Activated T-cell treated with anti-CD3 and anti-CD28 coated beads, Interleukin-2, amount 50 U/mL, for 24 hours (primary cell): Measurements from ENCODE around the gene PAX5.

Experiments used
- DNase-seq: peaks from one replicate; pipeline ENCODE4 v3.0.0-alpha.2; 2020
- H3K27ac Mint-ChIP-seq: 2 replicates; pipeline ENCODE4 v1.8.0; 2020; ENCODE audit warnings: mild to moderate bottlenecking, mixed read lengths
- H3K27me3 Mint-ChIP-seq: 2 replicates; pipeline ENCODE4 v1.8.0; 2020; ENCODE audit warnings: mixed read lengths
- H3K36me3 Mint-ChIP-seq: 2 replicates; pipeline ENCODE4 v1.8.0; 2020; ENCODE audit warnings: low read depth, mixed read lengths
- H3K4me1 Mint-ChIP-seq: 2 replicates; pipeline ENCODE4 v1.8.0; 2020; ENCODE audit warnings: low read depth, mixed read lengths
- H3K4me3 Mint-ChIP-seq: 2 replicates; pipeline ENCODE4 v1.8.0; 2020; ENCODE audit warnings: mild to moderate bottlenecking, moderate library complexity, mixed read lengths
- H3K9me3 Mint-ChIP-seq: 2 replicates; pipeline ENCODE4 v1.8.0; 2020; ENCODE audit warnings: mixed read lengths

PAX5 gene

GRCh38 chr9:37031902-37032301 lies 2.2 kb downstream of the PAX5 start:
- DNase-seq: no peak
- Mint-ChIP-seq H3K36me3 (no peaks in the 10 kb centered on the region), H3K4me3 (no peak overlapping the region), H3K27ac (no peak overlapping the region), H3K27me3 (peaks cover 96% of the 10 kb centered on the region), H3K4me1 (peaks cover 55% of the 10 kb centered on the region), H3K9me3 (no peaks in the 10 kb centered on the region)

GRCh38 chr9:37031081-37031480 lies 3.0 kb downstream of the PAX5 start:
- Mint-ChIP-seq H3K27ac (no peak overlapping the region), H3K36me3 (no peaks in the 10 kb centered on the region), H3K4me3 (no peak overlapping the region), H3K27me3 (peaks cover 96% of the 10 kb centered on the region), H3K9me3 (no peaks in the 10 kb centered on the region), H3K4me1 (peaks cover 52% of the 10 kb centered on the region)
- no peak for DNase-seq

GRCh38 chr9:37030611-37030939 lies 3.5 kb downstream of the PAX5 start:
- Mint-ChIP-seq H3K9me3 (no peaks in the 10 kb centered on the region), H3K36me3 (no peaks in the 10 kb centered on the region), H3K27me3 (peaks cover 96% of the 10 kb centered on the region), H3K4me3 (peak overlapping the region; percentile 41), H3K4me1 (peaks cover 53% of the 10 kb centered on the region), H3K27ac (no peak overlapping the region)
- no peak for DNase-seq

- Mint-ChIP-seq H3K4me1 (peaks cover 52% of the 10 kb centered on the region), H3K9me3 (no peaks in the 10 kb centered on the region), H3K4me3 (peak overlapping the region; percentile 41), H3K36me3 (no peaks in the 10 kb centered on the region), H3K27me3 (peaks cover 96% of the 10 kb centered on the region), H3K27ac (no peak overlapping the region)
- no peak for DNase-seq
Measured at GRCh38 chr9:37029776-37030610, 4.1 kb downstream of the PAX5 start.

- peaks cover 97% of the 10 kb centered on the region for H3K27me3 Mint-ChIP-seq
Measured at GRCh38 chr9:37029304-37029775, 4.7 kb downstream of the PAX5 start.

GRCh38 chr9:37028420-37029031 lies 5.5 kb downstream of the PAX5 start:
- no peak for DNase-seq
- Mint-ChIP-seq H3K27ac (no peak overlapping the region), H3K27me3 (peaks cover 98% of the 10 kb centered on the region), H3K4me3 (no peak overlapping the region), H3K36me3 (no peaks in the 10 kb centered on the region), H3K4me1 (peaks cover 45% of the 10 kb centered on the region), H3K9me3 (no peaks in the 10 kb centered on the region)

More at GRCh38 chr9:37029304-37029775, 4.7 kb downstream of the PAX5 start:
- DNase-seq: no peak
- Mint-ChIP-seq H3K36me3 (no peaks in the 10 kb centered on the region), H3K27ac (no peak overlapping the region), H3K4me1 (peaks cover 50% of the 10 kb centered on the region), H3K4me3 (peak overlapping the region; percentile 10), H3K9me3 (no peaks in the 10 kb centered on the region)

- H3K27ac Mint-ChIP-seq: no peak overlapping the region
- H3K4me3 Mint-ChIP-seq: peak overlapping the region; percentile 74
- no peaks in the 10 kb centered on the region for H3K9me3 Mint-ChIP-seq
- H3K4me1 Mint-ChIP-seq: peaks cover 43% of the 10 kb centered on the region
- no peaks in the 10 kb centered on the region for H3K36me3 Mint-ChIP-seq
- peaks cover 98% of the 10 kb centered on the region for H3K27me3 Mint-ChIP-seq
- peak; percentile 92 for DNase-seq
Measured at GRCh38 chr9:37027582-37028419, 6.3 kb downstream of the PAX5 start.

- H3K4me1 Mint-ChIP-seq: peaks cover 43% of the 10 kb centered on the region
- no peak overlapping the region for H3K27ac Mint-ChIP-seq
- no peak for DNase-seq
Measured at GRCh38 chr9:37026931-37027581, 7.0 kb downstream of the PAX5 start.

GRCh38 chr9:37026113-37026930 lies 7.7 kb downstream of the PAX5 start:
- Mint-ChIP-seq H3K27ac (no peak overlapping the region), H3K4me1 (peaks cover 43% of the 10 kb centered on the region), H3K9me3 (no peaks in the 10 kb centered on the region), H3K36me3 (no peaks in the 10 kb centered on the region), H3K4me3 (peak overlapping the region; percentile 69), H3K27me3 (peaks cover 95% of the 10 kb centered on the region)
- DNase-seq: peak; percentile 43

More at GRCh38 chr9:37026931-37027581, 7.0 kb downstream of the PAX5 start:
- H3K27me3 Mint-ChIP-seq: peaks cover 95% of the 10 kb centered on the region
- no peaks in the 10 kb centered on the region for H3K36me3 Mint-ChIP-seq
- H3K4me3 Mint-ChIP-seq: peak overlapping the region; percentile 56
- H3K9me3 Mint-ChIP-seq: no peaks in the 10 kb centered on the region

GRCh38 chr9:37025823-37026112 lies 8.3 kb downstream of the PAX5 start:
- peak overlapping the region; percentile 69 for H3K4me3 Mint-ChIP-seq
- H3K4me1 Mint-ChIP-seq: peaks cover 43% of the 10 kb centered on the region
- H3K27ac Mint-ChIP-seq: no peak overlapping the region

GRCh38 chr9:37025071-37025822 lies 8.8 kb downstream of the PAX5 start:
- Mint-ChIP-seq H3K27ac (no peak overlapping the region), H3K36me3 (no peaks in the 10 kb centered on the region), H3K4me1 (peaks cover 38% of the 10 kb centered on the region), H3K27me3 (peaks cover 95% of the 10 kb centered on the region), H3K4me3 (peak overlapping the region; percentile 69), H3K9me3 (no peaks in the 10 kb centered on the region)
- DNase-seq: no peak

More at GRCh38 chr9:37025823-37026112, 8.3 kb downstream of the PAX5 start:
- no peak for DNase-seq
- no peaks in the 10 kb centered on the region for H3K36me3 Mint-ChIP-seq
- H3K27me3 Mint-ChIP-seq: peaks cover 95% of the 10 kb centered on the region
- H3K9me3 Mint-ChIP-seq: no peaks in the 10 kb centered on the region

GRCh38 chr9:37017546-37017945 lies 16.5 kb downstream of the PAX5 start:
- H3K27me3 Mint-ChIP-seq: peaks cover 79% of the 10 kb centered on the region
- no peak overlapping the region for H3K4me3 Mint-ChIP-seq
- no peaks in the 10 kb centered on the region for H3K9me3 Mint-ChIP-seq
- DNase-seq: no peak
- H3K36me3 Mint-ChIP-seq: no peaks in the 10 kb centered on the region
- no peak overlapping the region for H3K27ac Mint-ChIP-seq
- peaks cover 1% of the 10 kb centered on the region for H3K4me1 Mint-ChIP-seq

GRCh38 chr9:37011530-37011929 lies 22.5 kb downstream of the PAX5 start:
- no peak overlapping the region for H3K4me3 Mint-ChIP-seq
- H3K36me3 Mint-ChIP-seq: no peaks in the 10 kb centered on the region
- no peak overlapping the region for H3K27ac Mint-ChIP-seq
- no peaks in the 10 kb centered on the region for H3K4me1 Mint-ChIP-seq
- peaks cover 65% of the 10 kb centered on the region for H3K27me3 Mint-ChIP-seq
- no peaks in the 10 kb centered on the region for H3K9me3 Mint-ChIP-seq
- DNase-seq: no peak
